Measurements from ENCODE around the gene C1orf198.

DNA sequence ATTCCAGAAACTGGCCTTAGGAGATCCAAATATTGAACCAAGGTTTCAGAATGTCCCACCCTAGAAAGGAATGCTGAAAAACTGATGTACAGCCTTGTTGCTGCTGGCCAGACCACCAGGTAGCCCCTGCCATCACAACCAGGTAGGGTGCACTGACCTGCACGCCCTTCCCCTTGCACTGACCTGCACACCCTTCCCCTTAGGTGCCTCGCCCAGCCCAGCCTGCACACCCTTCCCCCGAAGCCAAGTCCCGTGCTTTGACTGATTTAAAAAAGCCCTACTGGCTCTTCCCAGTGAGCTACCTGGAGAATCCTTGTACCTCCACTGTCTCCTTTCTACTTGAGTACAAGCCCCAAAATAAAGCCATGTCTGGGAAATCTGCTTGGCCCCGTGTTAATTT, 26.3 kb upstream of the C1orf198 start:
- no peak for TF ChIP-seq POLR2A (IDR thresholded peaks at IDR 0.05; ENCODE audit: low read depth)
- TF ChIP-seq, protein P1, sequence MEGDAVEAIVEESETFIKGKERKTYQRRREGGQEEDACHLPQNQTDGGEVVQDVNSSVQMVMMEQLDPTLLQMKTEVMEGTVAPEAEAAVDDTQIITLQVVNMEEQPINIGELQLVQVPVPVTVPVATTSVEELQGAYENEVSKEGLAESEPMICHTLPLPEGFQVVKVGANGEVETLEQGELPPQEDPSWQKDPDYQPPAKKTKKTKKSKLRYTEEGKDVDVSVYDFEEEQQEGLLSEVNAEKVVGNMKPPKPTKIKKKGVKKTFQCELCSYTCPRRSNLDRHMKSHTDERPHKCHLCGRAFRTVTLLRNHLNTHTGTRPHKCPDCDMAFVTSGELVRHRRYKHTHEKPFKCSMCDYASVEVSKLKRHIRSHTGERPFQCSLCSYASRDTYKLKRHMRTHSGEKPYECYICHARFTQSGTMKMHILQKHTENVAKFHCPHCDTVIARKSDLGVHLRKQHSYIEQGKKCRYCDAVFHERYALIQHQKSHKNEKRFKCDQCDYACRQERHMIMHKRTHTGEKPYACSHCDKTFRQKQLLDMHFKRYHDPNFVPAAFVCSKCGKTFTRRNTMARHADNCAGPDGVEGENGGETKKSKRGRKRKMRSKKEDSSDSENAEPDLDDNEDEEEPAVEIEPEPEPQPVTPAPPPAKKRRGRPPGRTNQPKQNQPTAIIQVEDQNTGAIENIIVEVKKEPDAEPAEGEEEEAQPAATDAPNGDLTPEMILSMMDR (IDR thresholded peaks at IDR 0.05) = no peak
